HG02885 (cell line): ENCODE measurements around the gene RICTOR.

Source experiments
- ATAC-seq: cut with Tn5 transposase; IDR thresholded peaks from one replicate; pipeline ENCODE4 v1.9.1; 2021; ENCODE audit warnings: mild to moderate bottlenecking; ENCODE audit not compliant: unreplicated experiment, poor library complexity

Gene RICTOR

GRCh38 chr5:39099831-39100230, 25.6 kb upstream of the RICTOR start:
- ATAC-seq = no peak

- no peak for ATAC-seq
These were observed 19.2 kb upstream of the RICTOR start for GRCh38 chr5:39093352-39093751.

GRCh38 chr5:39092581-39093351, 18.6 kb upstream of the RICTOR start:
- ATAC-seq = no peak

GRCh38 chr5:39091940-39092580, 17.9 kb upstream of the RICTOR start:
- ATAC-seq = no peak

- no peak for ATAC-seq
These were observed 9.8 kb upstream of the RICTOR start for GRCh38 chr5:39083968-39084367.

- ATAC-seq = no peak
These were observed 8.8 kb upstream of the RICTOR start for GRCh38 chr5:39082995-39083394.

- peak; percentile 51 for ATAC-seq
These were observed 6.5 kb upstream of the RICTOR start for GRCh38 chr5:39080597-39081204.

GRCh38 chr5:39080168-39080567, 6.0 kb upstream of the RICTOR start:
- no peak for ATAC-seq

GRCh38 chr5:39079147-39079546, 4.9 kb upstream of the RICTOR start:
- no peak for ATAC-seq

GRCh38 chr5:39076757-39077728, 2.8 kb upstream of the RICTOR start:
- peak; percentile 25 for ATAC-seq

- ATAC-seq = no peak
These were observed 2.0 kb upstream of the RICTOR start for GRCh38 chr5:39076101-39076756.

- peak; percentile 26 for ATAC-seq
These were observed 507 bp downstream of the RICTOR start for GRCh38 chr5:39073767-39074016.

- peak; percentile 40 for ATAC-seq
These were observed 1.1 kb downstream of the RICTOR start for GRCh38 chr5:39072925-39073766.

GRCh38 chr5:39068099-39068498, 6.1 kb downstream of the RICTOR start:
- no peak for ATAC-seq

GRCh38 chr5:39064450-39064849, 9.7 kb downstream of the RICTOR start:
- ATAC-seq = no peak

- no peak for ATAC-seq
These were observed 11.2 kb downstream of the RICTOR start for GRCh38 chr5:39063037-39063436.

- no peak for ATAC-seq
These were observed 11.7 kb downstream of the RICTOR start for GRCh38 chr5:39062530-39062929.

- ATAC-seq = no peak
These were observed 12.1 kb downstream of the RICTOR start for GRCh38 chr5:39062104-39062503.

- ATAC-seq = no peak
These were observed 15.1 kb downstream of the RICTOR start for GRCh38 chr5:39059064-39059463.
